Loucy (cell line): Measurements from ENCODE around the gene U2SURP.
"Not testable (repeated sequence)": the region's sequence is repeated elsewhere in the genome, so short reads cannot be mapped to it uniquely, and the experiment has no call there.

Experiments
- H2AFZ ChIP-seq: fragments of 200-600 bp; sonication (generic); 2 replicates; pipeline ENCODE4 v1.6.0; 2016; ENCODE audit warnings: antibody characterized with exemption, mild to moderate bottlenecking, low read length, moderate library complexity
- H3F3A ChIP-seq: fragments of 200-600 bp; 2 replicates; pipeline ENCODE4 v1.6.0; 2016; ENCODE audit warnings: antibody characterized with exemption, low read depth, mild to moderate bottlenecking
- H3K27me3 ChIP-seq: fragments of 200-600 bp; sonication (generic); 2 replicates; pipeline ENCODE4 v1.6.1; 2014; ENCODE audit warnings: low read length, mild to moderate bottlenecking; ENCODE audit not compliant: insufficient read depth, poor library complexity, severe bottlenecking
- H3K36me3 ChIP-seq: fragments of 200-600 bp; sonication (generic); 2 replicates; pipeline ENCODE4 v1.6.1; 2016; ENCODE audit warnings: low read length; ENCODE audit not compliant: insufficient read depth
- H3K4me1 ChIP-seq: fragments of 200-600 bp; sonication (generic); 2 replicates; pipeline ENCODE4 v1.5.1; 2014; ENCODE audit warnings: low read length, mild to moderate bottlenecking; ENCODE audit not compliant: insufficient read depth, poor library complexity, severe bottlenecking
- H3K4me2 ChIP-seq: fragments of 200-600 bp; sonication (generic); 2 replicates; pipeline ENCODE4 v1.6.0; 2014; ENCODE audit warnings: antibody characterized with exemption, low read length, low read depth, mild to moderate bottlenecking; ENCODE audit not compliant: poor library complexity, severe bottlenecking
- H3K4me3 ChIP-seq: fragments of 200-600 bp; sonication (generic); 2 replicates; pipeline ENCODE4 v1.5.1; 2014; ENCODE audit warnings: low read length, mild to moderate bottlenecking, mixed read lengths; ENCODE audit not compliant: poor library complexity, severe bottlenecking
- H3K79me2 ChIP-seq: fragments of 200-600 bp; sonication (generic); 2 replicates; pipeline ENCODE4 v1.6.1; 2014; ENCODE audit warnings: low read length; ENCODE audit not compliant: insufficient read depth
- H3K9ac ChIP-seq: fragments of 200-600 bp; sonication (generic); 2 replicates; pipeline ENCODE4 v1.6.0; 2014; ENCODE audit warnings: mild to moderate bottlenecking, low read depth, low read length, moderate library complexity; ENCODE audit not compliant: poor library complexity, severe bottlenecking
- H3K9me2 ChIP-seq: fragments of 200-600 bp; sonication (generic); replicated peaks from 2 replicates; pipeline ENCODE4 v1.6.1; 2016; ENCODE audit warnings: low read depth, low read length, mixed read lengths
- H3K9me3 ChIP-seq: fragments of 200-600 bp; sonication (generic); 2 replicates; pipeline ENCODE4 v1.6.1; 2014; ENCODE audit warnings: mild to moderate bottlenecking, antibody characterized with exemption, low read length, low read depth; ENCODE audit not compliant: insufficient read depth
- H4K20me1 ChIP-seq: fragments of 200-600 bp; sonication (generic); 2 replicates; pipeline ENCODE4 v1.6.0; 2014; ENCODE audit warnings: antibody characterized with exemption, low read length, mild to moderate bottlenecking; ENCODE audit not compliant: insufficient read depth, poor library complexity, severe bottlenecking
- EZH2phosphoT487 ChIP-seq: fragments of 200-600 bp; IDR thresholded peaks from 2 replicates; pipeline ENCODE4 v1.6.1; 2018; ENCODE audit warnings: antibody characterized with exemption, mild to moderate bottlenecking, moderate library complexity, borderline replicate concordance
- TF ChIP-seq, protein P1 (sequence below): fragments of 200-600 bp; sonication (generic); conservative IDR thresholded peaks from 2 replicates; pipeline ENCODE4 v1.5.1; 2014; ENCODE audit warnings: mild to moderate bottlenecking, antibody characterized with exemption, low read length

Gene U2SURP

DNA sequence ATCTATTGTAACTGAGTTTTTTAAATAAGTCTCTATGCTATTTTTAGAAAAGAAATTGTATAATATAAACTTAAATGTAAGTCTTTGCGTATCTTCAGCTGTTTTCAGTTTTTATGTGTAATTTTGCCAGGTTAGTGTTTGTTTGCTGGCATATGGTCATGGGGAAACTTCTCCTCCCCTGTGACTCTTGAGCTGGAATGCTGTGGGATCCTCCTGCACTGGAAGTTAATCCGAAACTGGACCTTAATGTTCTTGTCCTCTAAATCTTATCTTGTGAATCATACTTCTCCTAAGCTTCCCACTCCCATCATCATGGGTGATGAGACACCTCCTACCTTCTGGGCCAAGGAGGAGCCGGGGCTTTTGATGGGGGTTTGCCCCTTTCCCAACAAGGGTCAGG lies 65.8 kb downstream of the U2SURP start:
- Histone ChIP-seq H2AFZ (no peak overlapping the region), H3F3A (no peaks in the 10 kb centered on the region), H3K4me3 (no peak overlapping the region), H3K27me3 (no peaks in the 10 kb centered on the region), H3K4me2 (no peak overlapping the region), H3K9ac (no peak overlapping the region), H3K9me2 (no peaks in the 10 kb centered on the region), H3K9me3 (no peaks in the 10 kb centered on the region), H3K4me1 (no peaks in the 10 kb centered on the region), H4K20me1 (no peaks in the 10 kb centered on the region), H3K79me2 (no peaks in the 10 kb centered on the region), H3K36me3 (no peaks in the 10 kb centered on the region)
- TF ChIP-seq, protein P1, sequence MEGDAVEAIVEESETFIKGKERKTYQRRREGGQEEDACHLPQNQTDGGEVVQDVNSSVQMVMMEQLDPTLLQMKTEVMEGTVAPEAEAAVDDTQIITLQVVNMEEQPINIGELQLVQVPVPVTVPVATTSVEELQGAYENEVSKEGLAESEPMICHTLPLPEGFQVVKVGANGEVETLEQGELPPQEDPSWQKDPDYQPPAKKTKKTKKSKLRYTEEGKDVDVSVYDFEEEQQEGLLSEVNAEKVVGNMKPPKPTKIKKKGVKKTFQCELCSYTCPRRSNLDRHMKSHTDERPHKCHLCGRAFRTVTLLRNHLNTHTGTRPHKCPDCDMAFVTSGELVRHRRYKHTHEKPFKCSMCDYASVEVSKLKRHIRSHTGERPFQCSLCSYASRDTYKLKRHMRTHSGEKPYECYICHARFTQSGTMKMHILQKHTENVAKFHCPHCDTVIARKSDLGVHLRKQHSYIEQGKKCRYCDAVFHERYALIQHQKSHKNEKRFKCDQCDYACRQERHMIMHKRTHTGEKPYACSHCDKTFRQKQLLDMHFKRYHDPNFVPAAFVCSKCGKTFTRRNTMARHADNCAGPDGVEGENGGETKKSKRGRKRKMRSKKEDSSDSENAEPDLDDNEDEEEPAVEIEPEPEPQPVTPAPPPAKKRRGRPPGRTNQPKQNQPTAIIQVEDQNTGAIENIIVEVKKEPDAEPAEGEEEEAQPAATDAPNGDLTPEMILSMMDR: no peak
- TF ChIP-seq EZH2phosphoT487: no peak

DNA sequence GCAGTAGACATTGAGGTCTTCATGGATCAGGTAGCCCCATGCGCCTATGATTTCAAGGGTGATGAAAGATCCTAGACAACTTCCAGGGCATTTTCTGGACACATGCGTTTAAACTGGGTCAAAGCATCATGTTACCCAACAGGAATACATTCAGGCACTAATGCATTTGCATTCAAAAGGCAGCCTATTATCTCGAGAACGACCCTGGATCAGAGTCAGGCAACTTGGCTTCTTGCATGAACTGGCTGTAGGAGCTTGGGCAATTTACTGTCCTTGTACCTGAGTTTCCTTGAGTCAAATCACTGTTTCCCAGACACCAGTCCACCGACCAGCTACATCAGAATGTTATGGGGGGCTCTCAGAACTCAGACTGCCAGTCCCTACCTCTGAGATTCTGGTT lies 66.7 kb downstream of the U2SURP start:
- Histone ChIP-seq H3K36me3 (no peaks in the 10 kb centered on the region), H2AFZ (no peak overlapping the region), H4K20me1 (no peaks in the 10 kb centered on the region), H3K4me2 (no peak overlapping the region), H3F3A (no peaks in the 10 kb centered on the region), H3K79me2 (no peaks in the 10 kb centered on the region), H3K9ac (no peak overlapping the region), H3K4me1 (no peaks in the 10 kb centered on the region), H3K4me3 (no peak overlapping the region), H3K9me3 (no peaks in the 10 kb centered on the region), H3K27me3 (no peaks in the 10 kb centered on the region), H3K9me2 (no peaks in the 10 kb centered on the region)
- TF ChIP-seq EZH2phosphoT487: no peak

DNA sequence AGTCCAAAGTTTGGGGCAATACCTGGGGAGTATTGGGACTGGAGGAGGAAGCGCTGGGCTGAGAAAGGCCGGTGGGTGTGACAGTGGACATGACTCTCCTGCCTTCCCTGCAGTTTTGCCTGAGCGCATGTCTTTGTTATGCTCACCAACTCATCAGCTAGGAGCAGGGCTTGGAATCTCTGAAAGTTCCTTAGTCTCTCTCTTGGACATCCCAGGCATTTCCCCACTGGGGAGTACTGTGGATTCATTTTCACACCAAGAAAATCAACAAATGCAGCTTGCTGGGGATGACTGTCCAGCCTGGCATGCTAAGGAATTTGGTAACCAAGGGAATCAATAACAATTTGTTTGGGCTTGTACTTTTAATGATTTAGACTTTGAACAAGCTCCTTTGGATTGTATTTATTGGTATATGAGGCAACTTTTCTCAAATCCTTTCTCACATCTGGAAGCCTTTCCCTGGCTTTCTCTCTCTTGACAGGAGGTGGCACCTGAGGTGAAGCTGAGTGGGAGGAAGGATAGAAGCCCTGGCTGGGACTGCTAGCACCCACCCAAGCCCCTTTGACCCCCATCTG lies 69.7 kb downstream of the U2SURP start:
- Histone ChIP-seq H3F3A (no peaks in the 10 kb centered on the region), H3K4me3 (no peak overlapping the region), H3K79me2 (no peaks in the 10 kb centered on the region), H3K9ac (no peak overlapping the region), H3K9me2 (no peaks in the 10 kb centered on the region), H3K4me1 (no peaks in the 10 kb centered on the region), H3K9me3 (no peaks in the 10 kb centered on the region), H3K27me3 (no peaks in the 10 kb centered on the region), H3K36me3 (no peaks in the 10 kb centered on the region), H4K20me1 (no peaks in the 10 kb centered on the region), H2AFZ (no peak overlapping the region), H3K4me2 (no peak overlapping the region)
- TF ChIP-seq, protein P1: no peak
- no peak for TF ChIP-seq EZH2phosphoT487

DNA sequence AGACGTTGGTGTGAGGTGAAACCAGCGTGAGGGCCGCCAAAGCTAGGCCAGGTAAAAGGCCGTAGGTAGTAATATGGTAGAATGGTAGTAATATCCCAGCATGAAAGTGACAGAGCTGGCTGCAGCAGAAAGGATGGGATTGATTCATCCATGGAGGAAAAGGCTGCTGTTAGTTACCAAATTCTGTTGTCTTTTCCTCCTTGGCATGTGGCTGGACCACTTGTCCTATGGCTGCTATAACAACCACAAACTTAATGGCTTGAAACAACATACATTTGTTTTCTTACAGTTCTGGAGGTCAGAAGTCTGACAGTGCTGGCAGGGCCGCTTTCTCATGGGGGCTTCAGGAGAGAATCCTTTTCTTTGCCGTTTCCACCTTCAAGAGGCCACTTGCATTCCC lies 70.4 kb downstream of the U2SURP start:
- Histone ChIP-seq H3K27me3 (no peaks in the 10 kb centered on the region), H3K4me3 (no peak overlapping the region), H3K9me2 (no peaks in the 10 kb centered on the region), H3K36me3 (no peaks in the 10 kb centered on the region), H3K9me3 (no peaks in the 10 kb centered on the region), H3K9ac (no peak overlapping the region), H4K20me1 (no peaks in the 10 kb centered on the region), H2AFZ (no peak overlapping the region), H3K79me2 (no peaks in the 10 kb centered on the region), H3K4me1 (no peaks in the 10 kb centered on the region), H3F3A (no peaks in the 10 kb centered on the region), H3K4me2 (no peak overlapping the region)
- TF ChIP-seq, protein P1: no peak
- TF ChIP-seq EZH2phosphoT487: no peak

DNA sequence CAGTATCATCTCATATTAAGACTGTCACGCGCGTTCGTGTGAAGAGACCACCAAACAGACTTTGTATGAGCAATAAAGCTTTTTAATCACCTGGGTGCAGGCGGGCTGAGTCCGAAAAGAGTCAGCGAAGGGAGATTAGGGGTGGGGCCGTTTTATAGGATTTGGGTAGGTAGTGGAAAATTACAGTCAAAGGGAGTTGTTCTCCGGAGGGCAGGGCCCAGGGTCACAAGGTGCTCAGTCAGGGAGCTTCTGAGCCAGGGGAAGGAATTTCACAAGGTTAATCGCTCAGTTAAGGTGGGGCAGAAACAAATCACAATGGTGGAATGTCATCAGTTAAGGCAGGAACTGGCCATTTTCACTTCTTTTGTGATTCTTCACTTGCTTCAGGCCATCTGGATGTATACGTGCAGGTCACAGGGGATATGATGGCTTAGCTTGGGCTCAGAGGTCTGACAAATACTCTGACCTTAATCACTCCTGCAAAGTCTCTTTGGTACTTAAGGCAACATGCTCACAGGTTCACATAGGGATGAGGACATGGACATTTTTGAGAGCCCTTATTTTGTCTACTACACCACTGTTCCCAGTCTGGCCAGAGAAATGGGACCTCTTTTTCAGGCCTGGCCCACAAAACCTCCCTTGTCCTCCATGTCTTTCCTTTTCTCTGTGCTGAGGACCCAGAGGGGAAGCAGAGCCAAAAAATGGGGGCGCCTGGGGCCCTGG lies 71.1 kb downstream of the U2SURP start:
- not testable (repeated sequence) for H3K4me3 ChIP-seq, H3K4me1 ChIP-seq, H3K9ac ChIP-seq, H3F3A ChIP-seq, H3K79me2 ChIP-seq, H3K9me3 ChIP-seq, H2AFZ ChIP-seq, H3K4me2 ChIP-seq, H4K20me1 ChIP-seq, H3K9me2 ChIP-seq, H3K27me3 ChIP-seq, H3K36me3 ChIP-seq
